Measurements from ENCODE around the gene PRELID3B.

DNA sequence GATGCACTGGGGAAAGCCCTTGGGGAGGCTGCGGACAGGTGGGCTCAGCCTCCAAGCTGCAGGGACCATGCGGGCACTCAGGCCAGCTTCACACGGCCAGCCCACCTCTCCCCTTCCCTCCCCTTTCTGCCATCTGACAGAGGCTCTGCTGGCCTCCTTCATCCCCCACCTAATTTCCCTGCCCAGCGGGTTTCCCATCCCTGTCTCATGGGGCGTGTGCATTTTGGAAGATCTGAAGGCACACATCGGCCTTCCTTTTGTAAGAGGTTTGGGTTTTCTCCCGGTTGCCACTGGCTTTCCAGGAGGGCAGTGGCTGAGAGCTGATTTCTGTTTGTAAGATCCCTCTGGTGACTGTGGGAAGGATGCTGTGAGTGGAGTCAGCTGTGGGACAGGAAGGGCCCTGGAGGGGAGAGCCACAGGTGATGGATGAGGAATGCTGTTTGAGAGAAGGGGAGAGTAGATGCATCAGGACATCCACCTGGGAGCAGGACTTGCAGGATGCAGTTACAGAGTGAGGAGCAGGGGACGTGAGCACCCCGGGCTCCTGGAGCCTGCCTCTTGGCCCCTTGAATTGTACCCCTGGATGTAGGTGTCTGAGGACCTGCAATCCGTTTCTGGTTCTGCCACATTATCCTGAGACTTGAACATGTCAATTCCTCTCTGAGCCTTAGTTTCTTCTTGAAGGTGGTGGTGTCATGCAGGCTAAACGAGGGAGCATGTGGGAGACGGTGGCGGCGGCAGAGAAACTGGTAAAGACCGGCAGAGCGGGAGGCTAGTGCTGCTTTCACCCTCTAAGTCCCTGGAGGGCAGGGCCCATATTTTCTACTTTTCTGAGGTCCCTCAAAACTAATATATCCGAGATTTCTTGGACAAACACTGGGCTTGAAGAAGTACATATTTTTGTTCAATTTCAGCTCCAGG is 29.3 kb downstream of the PRELID3B start:
- TF ChIP-seq EGR1 (IDR thresholded peaks at IDR 0.05; ENCODE audit: borderline replicate concordance, low read depth, low read length) (no peak), RAD21 (IDR thresholded peaks at IDR 0.05 in 1 of 2, conservative IDR thresholded peaks at IDR 0.05 in 1 of 2; ENCODE audit: low read depth in 2 of 2, low read length in 2 of 2) (no peak), EZH2 (IDR thresholded peaks at IDR 0.05; ENCODE audit: low read depth, low read length, severe bottlenecking) (no peak)
